Activated T-cell treated with anti-CD3 and anti-CD28 coated beads, Interleukin-2, amount 50 U/mL, for 1 hour (primary cell): Measurements from ENCODE around the gene CTDP1.

Source experiments
- DNase-seq: peaks from one replicate; pipeline ENCODE4 v3.0.0-alpha.2; 2020

The CTDP1 gene

DNA sequence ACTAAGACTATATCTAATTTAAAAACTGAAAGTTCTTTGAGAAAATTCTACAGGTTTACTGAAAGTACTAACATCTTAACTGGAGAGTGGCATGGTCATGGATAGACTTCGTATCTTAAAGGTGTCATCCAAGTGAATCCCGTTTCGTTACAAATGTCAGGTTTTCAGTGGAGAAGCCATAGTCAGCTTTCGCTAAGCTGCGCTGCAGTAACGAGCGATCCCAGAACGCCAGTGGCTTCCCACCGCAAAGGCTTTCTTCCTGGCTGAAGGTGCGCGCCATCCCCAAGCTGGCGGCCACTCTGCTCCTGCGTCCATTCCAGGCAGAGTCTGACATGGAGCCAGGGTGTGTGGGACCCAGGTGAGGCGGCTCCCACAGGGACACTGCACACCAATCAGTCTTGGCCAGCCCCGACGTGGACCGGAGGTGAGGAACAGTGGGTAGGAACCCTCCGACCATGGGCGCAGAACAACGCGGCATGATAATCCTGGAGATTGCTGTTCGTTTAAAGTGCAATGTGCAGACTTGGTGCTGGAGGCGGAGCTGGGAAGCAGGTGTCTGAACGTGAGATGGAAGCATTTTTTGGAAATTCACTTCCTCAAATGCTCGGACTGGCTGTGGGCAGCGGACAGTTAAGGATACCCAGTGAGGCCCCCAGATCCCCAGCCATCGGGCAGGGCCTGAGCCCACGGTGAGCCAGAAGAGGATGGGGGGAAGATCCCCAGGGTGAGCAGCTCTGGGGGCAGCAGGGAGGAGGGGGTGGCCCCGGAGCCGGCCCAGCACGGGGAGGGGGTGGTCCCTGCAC lies 90.3 kb downstream of the CTDP1 start:
- DNase-seq: no peak

DNA sequence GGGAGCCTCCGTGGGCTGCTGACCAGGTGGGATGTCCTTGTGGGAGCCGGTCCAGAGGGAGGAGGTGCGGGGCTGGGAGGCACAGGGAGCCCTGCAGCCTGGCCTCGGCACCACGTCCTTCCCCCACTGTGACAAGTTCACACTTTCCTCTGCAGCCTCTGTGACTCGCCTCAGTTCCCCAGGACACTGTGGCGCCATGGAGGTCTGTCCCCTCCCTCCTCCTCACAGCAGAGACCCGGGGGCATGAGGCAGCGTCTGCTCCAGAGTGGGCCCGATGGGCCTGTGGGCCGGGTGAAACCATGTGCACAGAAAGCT lies 90.9 kb downstream of the CTDP1 start:
- no peak for DNase-seq

DNA sequence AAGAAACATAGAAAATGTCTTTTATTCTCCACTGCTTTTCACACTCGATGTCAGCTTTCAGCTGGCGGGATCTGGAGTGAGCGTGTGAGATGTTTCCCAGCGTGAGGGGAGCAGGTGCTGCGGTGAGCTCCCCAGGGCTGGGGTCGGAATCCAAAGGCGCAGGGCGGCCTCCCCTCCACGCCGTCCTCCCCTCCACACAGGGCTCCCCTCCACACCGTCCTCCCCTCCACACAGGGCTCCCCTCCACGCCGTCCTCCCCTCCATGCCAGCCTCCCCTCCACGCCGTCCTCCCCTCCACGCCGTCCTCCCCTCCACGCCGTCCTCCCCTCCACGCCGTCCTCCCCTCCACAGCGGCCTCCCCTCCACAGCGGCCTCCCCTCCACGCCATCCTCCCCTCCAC lies 91.2 kb downstream of the CTDP1 start:
- no peak for DNase-seq

DNA sequence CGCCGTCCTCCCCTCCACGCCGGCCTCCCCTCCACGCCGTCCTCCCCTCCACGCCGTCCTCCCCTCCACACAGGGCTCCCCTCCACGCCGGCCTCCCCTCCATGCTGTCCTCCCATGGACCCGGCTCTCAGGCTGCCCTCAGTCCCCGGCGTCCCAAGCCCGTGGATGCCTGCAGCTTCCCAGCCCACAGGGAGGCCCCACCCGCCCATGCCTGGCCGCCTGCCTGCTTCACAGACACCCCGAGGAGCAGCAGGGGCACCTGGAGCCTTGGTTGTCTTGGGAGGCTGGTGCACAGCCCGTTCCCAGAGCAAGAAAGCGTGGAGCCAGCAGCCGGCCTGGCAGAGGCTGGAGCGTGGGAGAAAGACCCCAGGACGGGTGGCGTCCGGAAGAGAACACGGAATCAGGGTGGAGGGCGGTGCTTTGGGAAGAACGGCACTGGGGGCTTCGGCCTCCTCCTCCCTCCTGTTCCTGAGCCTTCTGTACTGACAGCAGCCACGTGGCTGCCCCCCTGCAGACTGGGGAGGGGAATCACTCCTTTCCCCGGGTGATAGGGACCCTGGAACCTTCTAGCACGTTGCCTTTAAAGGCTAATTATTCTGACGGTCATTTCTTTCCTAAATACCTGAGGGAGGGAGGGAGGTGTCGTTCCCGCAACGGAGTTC lies 92.0 kb downstream of the CTDP1 start:
- no peak for DNase-seq

DNA sequence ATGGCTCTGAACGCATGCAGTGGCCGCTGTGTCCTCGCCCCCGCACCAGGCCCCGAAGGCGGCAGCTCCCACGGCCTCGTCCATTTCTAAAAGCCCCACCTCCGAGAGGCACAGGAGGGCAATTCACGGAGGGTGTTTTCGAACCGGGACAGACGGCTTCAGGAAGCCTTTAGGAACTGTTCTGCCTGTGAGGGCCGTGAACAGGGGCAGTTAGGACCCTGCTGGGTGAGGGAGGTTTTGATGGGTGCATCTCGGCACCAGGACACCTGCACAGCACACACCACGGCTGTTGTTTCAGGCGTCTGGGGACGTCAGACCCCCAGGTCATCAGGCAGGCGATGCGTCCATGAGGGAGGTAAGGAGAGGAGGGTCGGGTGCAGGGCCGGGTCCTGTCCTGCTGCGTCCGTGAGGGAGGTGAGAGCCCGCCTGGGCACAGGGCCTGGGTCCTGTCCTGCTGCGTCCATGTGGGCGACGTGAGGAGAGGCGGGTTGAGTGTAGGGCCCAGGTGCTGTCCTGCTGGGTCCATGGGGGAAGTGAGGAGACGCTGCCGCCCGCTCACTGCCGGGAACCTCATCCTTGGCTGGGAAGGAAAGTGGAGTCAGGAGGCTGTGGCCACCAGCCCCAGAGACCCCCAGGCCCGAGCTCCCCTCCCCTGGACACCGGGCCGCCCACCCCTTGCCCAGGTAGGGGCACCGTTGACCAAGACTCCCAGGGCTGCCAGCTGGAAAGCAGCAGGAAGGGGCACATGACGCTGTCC lies 92.7 kb downstream of the CTDP1 start:
- no peak for DNase-seq

DNA sequence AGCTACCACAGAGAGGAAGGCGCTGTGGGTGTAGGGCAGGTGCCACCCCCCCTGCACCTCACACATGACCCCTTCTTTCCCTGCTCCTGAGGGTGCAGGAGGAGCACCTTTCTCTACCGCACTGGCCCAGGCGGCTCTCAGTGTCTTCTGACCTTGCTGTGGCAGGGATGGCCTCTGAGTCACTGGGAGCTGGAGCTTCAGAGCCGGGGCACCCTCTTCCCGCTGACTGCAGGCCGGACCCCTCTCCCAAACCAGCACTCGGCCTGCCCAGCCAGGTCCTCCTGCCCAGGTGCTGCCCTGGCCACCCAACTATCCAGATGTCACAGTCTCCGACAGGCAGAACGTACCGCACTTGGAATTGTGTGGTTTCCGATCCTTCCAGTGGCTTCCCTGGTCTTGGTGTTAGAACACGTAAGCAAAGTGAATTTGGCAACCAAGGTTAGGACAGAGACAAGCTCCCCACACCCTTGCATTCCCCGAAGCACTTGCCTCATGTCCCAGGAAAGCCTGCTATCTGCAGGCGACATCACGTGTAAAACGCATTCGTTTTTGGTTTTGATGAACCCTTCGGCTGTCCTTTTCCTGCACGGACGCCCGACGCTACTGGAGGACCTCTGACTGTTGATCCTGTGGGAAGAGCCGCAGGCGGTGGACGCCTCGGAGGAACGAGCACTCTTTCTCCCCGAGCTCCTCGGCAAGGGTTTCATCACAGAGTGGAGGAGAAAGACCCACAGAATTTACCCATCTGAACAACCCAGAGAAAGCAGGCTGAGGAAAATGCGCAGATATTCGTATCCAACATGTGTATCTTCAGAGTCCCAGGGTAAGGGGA lies 93.5 kb downstream of the CTDP1 start:
- DNase-seq: no peak

DNA sequence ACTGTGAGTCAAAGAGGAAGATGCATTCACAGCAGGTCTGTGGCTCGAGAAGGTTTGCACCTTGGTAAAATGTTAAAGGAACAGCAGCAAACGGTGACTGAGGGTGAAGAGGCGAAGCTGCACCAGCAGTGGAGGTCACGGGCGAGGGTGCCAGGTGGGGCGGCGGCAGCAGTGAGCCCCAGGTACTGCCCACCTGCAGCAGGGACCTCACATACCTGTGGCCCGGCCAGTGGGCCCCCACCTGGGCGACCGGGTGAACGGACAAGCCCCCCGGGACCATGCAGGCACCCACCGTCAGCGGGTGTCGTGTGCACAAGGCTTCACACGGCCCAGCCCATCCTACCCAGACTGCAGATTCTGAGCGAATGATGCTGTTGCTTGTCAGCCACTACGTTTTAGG lies 94.5 kb downstream of the CTDP1 start:
- no peak for DNase-seq

DNA sequence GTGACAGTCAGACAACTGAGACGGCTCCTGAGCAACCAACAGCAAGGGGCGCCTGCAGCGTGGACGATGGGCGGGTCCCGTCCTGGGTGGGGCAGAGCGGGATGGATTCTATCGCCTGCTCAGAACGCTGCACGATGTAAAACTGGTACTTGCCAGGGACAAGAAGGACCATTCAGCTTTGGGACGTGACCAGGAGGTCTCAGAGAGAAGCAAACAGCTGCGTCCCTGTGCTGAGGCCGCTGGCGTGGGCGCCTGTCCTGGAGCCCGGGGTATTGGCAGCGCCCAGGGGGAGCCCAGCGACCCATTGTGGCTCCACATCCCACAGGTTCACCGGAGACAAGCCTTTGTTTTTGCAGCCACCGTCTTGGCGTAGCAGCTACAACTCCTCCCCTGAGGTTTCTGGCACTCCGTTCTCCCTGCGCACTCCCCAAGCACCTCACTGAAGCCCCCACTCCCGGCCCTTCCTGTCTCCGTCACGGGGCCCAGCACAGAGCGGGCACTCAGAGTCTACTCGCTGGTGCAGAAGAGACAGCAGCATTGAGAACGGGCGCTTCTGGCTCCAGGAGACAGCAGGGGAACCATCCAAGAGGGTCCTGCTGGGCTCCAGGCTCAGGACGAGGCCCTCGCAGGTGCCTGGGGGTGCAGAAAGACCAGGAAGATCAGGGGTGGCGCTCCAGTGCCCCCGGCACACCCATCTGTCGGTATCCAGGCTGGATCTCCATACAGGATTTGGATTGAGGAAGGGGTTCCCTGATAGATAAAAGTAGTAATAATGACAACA lies 96.0 kb downstream of the CTDP1 start:
- no peak for DNase-seq

DNA sequence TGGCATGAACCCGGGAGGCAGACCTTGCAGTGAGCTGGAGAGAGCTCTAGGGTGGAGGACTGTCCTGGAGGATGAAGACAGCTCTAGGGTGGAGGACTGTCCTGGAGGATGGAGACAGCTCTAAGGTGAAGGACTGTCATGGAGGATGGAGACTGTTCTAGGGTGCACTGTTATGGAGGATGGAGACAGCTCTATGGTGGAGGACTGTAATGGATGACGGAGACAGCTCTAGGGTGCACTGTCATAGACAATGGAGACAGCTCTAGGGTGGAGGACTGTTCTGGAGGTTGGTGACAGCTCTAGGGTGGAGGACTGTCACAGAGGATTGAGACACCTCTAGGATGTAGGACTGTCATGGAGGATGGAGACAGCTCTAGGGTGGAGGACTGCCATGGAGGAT lies 97.1 kb downstream of the CTDP1 start:
- no peak for DNase-seq

DNA sequence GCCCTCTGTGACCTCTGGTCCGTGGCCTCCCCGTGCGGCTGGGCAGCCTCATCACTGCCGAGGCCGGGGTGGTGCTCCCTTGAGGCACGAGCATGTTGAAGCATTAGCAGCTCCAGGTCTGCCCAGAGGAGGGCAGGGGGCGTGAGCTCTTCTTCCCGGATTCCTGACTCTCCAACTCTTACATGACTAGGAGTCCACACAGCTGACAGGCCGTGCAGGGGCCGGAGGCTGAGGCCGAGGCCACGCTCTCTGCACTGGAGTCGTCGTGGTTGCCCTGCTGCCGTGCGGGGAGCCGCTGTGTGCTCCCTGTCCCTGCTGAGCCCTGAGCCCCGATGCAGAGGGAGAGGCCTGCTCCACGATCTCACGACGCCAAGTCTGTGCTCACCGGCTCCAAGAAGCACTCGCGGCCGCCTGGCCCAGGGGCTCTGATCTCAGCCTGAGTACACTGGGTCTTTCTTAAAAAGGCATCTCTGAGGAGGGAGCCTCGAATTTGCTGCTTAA lies 98.7 kb downstream of the CTDP1 start:
- DNase-seq: no peak

DNA sequence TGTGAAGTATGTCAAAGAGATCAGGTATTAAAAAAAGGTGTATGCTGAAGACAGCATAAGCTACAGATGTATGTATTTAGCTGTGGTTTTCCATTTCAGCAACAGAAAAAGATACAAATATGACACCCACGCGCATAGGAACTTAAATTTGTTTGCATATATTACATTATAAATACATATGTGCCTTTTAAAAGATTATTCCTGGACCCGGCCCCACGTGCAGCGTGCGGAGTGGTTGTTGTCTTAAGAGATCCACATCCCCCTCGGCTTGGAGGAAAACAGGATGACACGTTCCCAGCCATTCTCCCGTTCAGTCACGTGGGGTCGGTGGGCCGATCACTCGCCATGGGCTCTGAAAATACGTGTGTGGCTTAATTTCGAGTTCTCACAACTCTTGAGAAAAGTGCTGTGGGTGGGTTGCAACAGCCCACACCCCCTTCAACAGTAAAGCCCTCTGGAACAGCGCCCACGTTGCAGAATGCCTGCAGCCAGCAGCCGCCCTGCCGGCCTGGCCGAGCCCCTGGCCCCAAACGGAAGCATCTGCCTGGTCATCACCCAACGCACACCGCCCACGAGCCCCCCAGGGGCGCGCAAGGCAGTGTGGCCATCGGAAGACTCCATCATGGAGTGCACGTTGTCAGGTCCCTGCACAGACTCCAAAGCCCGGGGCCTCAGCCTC lies 99.6 kb downstream of the CTDP1 start:
- peak; percentile 5 for DNase-seq

DNA sequence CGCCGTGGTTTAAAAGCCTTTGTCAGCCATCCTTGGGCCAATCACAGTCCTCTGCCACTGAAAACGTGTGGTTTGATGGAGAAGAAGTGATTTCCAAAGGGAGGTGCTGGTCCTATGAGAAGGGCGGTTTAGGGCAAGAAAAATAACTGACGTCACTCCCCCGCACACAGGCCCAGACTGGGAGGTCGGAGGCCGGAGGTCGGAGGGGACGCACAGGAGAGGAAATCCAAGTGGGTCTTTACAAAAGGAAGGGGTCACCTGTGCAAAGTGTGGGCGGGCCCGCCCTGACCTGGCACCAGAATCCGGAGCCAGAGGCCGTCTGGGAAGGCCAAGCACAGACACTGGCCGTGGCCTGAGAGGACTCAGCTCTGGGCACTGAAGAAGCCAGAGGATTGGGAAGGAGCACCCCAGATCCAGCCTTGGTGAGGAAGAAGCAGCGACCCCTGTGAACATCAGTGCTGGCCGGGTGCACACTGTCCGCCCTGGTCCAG lies 100.1 kb downstream of the CTDP1 start:
- DNase-seq: peak; percentile 7

DNA sequence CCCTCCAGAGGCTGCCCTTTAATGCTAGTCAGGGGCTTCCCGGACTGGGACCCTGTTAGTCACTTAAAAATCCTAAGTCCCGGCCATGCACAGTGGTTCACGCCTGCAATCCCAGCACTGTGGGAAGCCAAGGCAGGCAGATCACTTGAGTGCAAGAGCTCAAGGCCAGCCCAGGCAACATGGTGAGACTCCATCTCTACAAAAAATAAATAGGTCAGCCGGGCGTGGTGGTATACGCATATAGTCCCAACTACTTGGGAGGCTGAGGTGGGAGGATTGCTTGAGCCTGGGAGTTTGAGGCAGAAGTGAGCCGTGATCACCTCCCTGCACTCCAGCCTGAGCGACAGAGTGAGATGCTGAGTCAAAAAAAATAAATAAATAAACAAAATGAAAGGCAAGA lies 100.9 kb downstream of the CTDP1 start:
- DNase-seq: peak; percentile 7

DNA sequence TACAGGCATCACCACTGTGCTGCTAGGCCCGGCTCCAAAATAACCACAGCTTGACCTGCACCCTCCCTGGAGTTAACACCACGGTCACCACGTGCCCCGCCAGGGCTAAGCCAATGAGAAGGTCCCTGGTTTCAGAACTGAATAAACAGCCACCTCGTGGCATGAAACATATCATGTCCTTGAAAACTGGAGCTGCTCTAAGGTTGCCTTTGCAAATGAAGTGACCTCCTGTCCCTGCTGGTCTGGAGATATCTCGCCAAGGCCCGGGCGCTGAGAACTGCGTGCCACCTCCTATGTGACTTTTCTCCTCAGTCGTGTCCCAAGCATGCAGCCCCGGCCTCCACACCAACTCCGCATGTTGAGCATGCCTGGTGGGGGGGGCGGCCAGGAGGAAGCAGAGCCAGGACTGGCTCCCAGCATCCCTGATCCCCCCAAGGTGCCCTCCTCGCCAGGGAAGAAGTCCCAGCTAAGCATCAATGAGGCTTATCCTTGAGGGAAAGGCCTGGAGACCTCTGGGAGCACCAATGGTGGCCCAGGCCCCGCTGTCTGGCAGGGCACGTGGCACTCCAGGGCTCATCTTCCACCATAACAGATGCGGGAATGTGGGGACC lies 101.8 kb downstream of the CTDP1 start:
- peak; percentile 2 for DNase-seq

DNA sequence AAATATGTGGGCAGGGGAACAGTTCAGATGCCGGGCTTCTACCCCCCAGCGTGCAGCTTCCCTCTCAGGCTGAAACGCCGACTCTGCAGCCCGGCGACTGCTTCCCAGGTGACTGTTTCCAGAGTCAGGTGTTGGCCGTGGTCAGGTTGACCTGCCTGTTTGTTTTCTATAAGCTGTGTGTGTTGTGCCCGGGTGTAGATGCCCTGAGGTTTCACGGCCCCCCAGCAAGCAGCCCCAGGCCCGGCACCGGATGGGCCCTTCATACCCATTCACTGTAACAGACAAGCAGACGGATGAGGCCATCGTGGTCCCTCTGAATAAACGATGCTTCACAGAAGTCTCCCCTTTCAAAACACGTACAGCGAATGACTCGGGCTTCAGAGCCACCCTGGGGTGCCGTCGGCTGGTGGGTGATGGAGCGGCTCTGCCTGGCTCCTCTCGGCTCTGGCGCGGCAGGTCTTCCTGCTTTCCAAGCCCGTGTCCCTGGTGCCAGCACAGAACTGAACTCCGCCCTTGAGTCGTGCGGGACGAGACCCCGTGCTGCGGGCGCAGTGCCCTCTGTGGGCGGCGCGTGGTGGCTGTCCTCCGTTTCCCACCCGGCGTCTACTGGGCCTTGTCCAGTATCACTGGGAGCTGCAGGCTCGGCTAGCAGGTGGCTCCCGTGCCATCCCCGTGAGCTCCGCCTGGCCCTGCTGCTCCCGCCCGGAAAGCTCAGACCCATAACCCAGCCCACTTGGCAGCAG lies 103.1 kb downstream of the CTDP1 start:
- DNase-seq: peak; percentile 12

DNA sequence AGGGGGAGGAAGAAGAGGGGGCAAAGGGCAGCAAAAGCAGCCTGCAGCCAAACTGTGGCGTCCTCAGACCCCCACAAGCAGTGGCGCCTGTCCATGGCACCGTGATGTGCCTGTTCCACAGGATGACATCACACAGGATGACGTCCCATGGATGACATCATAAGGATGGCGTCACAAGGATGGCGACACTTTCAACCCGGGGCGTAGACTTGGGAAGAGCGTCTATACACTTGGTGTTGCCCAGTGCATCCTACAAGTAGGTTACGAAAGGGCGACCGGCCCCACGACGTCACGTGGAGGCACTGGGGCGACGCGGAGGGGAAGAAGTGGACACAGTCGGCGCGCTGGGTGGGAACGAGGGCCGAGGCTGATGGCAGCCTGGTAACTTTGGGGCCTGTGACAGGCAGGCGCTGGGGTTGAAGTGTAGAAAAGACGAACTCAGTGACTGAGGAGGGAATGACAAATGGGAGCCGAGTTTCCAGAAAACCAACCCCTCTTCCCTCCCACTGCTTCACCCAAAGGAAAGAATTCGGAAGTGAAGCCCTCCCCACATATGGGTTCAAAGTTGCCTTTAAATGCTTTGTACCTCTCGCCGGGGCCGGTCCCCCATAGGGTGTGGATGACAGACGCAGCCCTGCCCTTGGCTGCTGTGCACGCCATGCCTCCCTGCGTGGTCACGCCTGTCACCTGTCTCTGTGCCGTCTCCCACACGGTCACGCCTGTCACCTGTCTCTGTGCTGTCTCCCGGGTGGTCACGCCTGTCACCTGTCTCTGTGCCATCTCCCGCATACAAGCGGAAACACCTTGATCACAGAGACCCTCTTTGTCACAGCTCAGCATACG lies 104.7 kb downstream of the CTDP1 start:
- no peak for DNase-seq

DNA sequence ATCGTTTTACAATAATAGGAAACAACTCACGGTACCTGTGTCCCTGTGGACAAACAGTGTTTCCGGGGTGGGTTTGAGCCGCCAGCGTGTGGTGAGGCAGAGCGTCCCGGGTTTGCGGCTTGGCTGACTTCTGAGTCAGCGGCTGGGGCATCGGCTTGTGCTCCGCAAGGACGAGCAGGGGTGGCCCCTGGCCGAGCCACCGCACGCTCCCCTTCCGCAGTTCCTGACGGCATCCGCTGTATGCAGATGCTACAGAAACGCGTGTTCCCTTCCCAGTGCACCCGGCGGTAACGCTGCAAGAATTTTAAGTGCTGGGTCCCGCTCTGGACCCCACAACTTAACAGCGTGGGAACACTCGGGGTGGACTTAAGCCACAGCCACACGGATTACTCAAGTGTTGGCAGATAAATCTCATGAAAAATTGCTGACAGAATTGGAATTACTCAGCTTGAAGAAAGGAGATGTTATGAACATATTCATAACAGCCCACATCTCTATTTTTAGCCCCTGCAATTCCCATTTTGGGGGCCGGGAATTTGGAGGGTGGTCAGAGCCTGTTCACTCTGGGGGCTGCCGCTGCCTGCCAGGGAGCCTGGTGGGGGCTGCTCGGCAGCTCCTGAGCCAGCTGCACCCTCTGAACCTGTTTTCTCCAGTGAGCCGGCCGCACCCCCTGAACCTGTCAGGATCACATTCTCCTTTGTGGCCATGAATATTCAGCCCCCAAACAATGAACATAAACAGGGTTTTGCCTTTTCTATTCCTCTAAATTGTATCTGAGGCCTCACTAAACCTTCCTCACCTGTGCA lies 105.6 kb downstream of the CTDP1 start:
- DNase-seq: no peak

DNA sequence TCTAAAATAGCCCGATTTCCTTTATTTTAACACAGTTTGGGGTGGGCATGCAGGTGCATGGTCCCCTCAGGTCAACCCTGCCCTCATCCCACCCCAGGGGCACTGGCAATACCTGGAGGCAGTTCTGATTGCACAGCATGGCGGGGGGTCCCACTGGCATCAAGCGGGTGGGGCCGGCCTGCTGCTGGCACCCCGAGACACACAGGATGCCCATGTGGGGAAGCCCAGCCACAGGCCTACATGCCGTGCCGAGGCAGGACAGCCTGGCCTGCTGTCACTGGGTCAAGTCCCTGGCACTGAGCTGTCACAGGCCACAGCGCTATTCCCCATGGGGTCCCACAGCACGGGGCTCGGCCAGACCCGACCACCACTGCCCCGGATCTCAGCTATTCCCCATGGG lies 106.2 kb downstream of the CTDP1 start:
- DNase-seq: no peak
